Hematopoietic multipotent progenitor cell treated with erythropoietin and hydrocortisone succinate and interleukin-3 and kit ligand, for 4 days (in vitro differentiated cells): ENCODE measurements around the gene EEA1.
A peak's percentile ranks its signal among the peaks of the same experiment; 100 is the strongest.

Experiments
- DNase-seq: peaks from one replicate; pipeline ENCODE4 v3.0.0-alpha.2; 2015

The EEA1 gene

GRCh38 chr12:92938018-92938417 lies 8.9 kb upstream of the EEA1 start:
- DNase-seq = no peak

- no peak for DNase-seq
Observed at GRCh38 chr12:92933606-92934005, 4.5 kb upstream of the EEA1 start.

GRCh38 chr12:92930421-92930820 lies 1.3 kb upstream of the EEA1 start:
- DNase-seq = no peak

- peak; percentile 31 for DNase-seq
Observed at GRCh38 chr12:92929983-92930382, 888 bp upstream of the EEA1 start.

GRCh38 chr12:92928421-92928961 lies 604 bp downstream of the EEA1 start:
- DNase-seq = peak; percentile 56

GRCh38 chr12:92927436-92928281 lies 1.4 kb downstream of the EEA1 start:
- peak; percentile 30 for DNase-seq

GRCh38 chr12:92927055-92927435 lies 2.0 kb downstream of the EEA1 start:
- DNase-seq = peak; percentile 71

- no peak for DNase-seq
Observed at GRCh38 chr12:92926549-92926948, 2.5 kb downstream of the EEA1 start.

- DNase-seq = no peak
Observed at GRCh38 chr12:92921877-92922276, 7.2 kb downstream of the EEA1 start.

- DNase-seq = no peak
Observed at GRCh38 chr12:92915365-92915764, 13.7 kb downstream of the EEA1 start.

- no peak for DNase-seq
Observed at GRCh38 chr12:92914170-92914569, 14.9 kb downstream of the EEA1 start.

- DNase-seq = no peak
Observed at GRCh38 chr12:92912672-92913071, 16.4 kb downstream of the EEA1 start.

GRCh38 chr12:92912052-92912451 lies 17.0 kb downstream of the EEA1 start:
- DNase-seq = no peak

- no peak for DNase-seq
Observed at GRCh38 chr12:92911339-92911738, 17.8 kb downstream of the EEA1 start.

GRCh38 chr12:92908108-92908507 lies 21.0 kb downstream of the EEA1 start:
- DNase-seq = peak; percentile 68

GRCh38 chr12:92905811-92906554 lies 23.1 kb downstream of the EEA1 start:
- no peak for DNase-seq

- DNase-seq = no peak
Observed at GRCh38 chr12:92905258-92905810, 23.8 kb downstream of the EEA1 start.

- no peak for DNase-seq
Observed at GRCh38 chr12:92900941-92901340, 28.2 kb downstream of the EEA1 start.

- DNase-seq = no peak
Observed at GRCh38 chr12:92899386-92900001, 29.6 kb downstream of the EEA1 start.

GRCh38 chr12:92898755-92899154 lies 30.3 kb downstream of the EEA1 start:
- no peak for DNase-seq

- DNase-seq = no peak
Observed at GRCh38 chr12:92897844-92898243, 31.3 kb downstream of the EEA1 start.

GRCh38 chr12:92890601-92891106 lies 38.4 kb downstream of the EEA1 start:
- DNase-seq = no peak

- DNase-seq = no peak
Observed at GRCh38 chr12:92886131-92886530, 43.0 kb downstream of the EEA1 start.
